Stimulated activated CD4-positive, alpha-beta T cell treated with anti-CD3 and anti-CD28 coated beads, TNF-alpha, amount 100 ng/mL, for 48 hours (primary cell): ENCODE results near the gene CRYGN.

Experiments
- DNase-seq, 3 donors: peaks; one replicate each; pipeline ENCODE4 v3.0.0-alpha.2; 2020; ENCODE audit warnings: low read depth in 3 of 3

The CRYGN gene

GRCh38 chr7:151391358-151391730, 48.6 kb downstream of the CRYGN start:
- DNase-seq, result no peak

- no peak for DNase-seq
Measured at GRCh38 chr7:151390598-151391357, 49.2 kb downstream of the CRYGN start.

GRCh38 chr7:151389768-151390597, 50.0 kb downstream of the CRYGN start:
- no peak for DNase-seq

GRCh38 chr7:151389096-151389767, 50.7 kb downstream of the CRYGN start:
- no peak for DNase-seq

- no peak for DNase-seq
Measured at GRCh38 chr7:151388430-151388829, 51.5 kb downstream of the CRYGN start.

- no peak for DNase-seq
Measured at GRCh38 chr7:151388007-151388297, 52.0 kb downstream of the CRYGN start.

GRCh38 chr7:151387161-151388006, 52.6 kb downstream of the CRYGN start:
- no peak for DNase-seq

GRCh38 chr7:151386301-151387160, 53.4 kb downstream of the CRYGN start:
- DNase-seq, result no peak

GRCh38 chr7:151385626-151386300, 54.2 kb downstream of the CRYGN start:
- DNase-seq, result no peak

- DNase-seq, result no peak
Measured at GRCh38 chr7:151384776-151385625, 54.9 kb downstream of the CRYGN start.

GRCh38 chr7:151384352-151384697, 55.6 kb downstream of the CRYGN start:
- DNase-seq, result no peak

- no peak for DNase-seq
Measured at GRCh38 chr7:151383638-151384351, 56.1 kb downstream of the CRYGN start.

GRCh38 chr7:151382079-151382885, 57.7 kb downstream of the CRYGN start:
- DNase-seq, result no peak

GRCh38 chr7:151381348-151382078, 58.4 kb downstream of the CRYGN start:
- no peak for DNase-seq

- DNase-seq, result no peak
Measured at GRCh38 chr7:151381098-151381347, 58.9 kb downstream of the CRYGN start.

- DNase-seq, result no peak
Measured at GRCh38 chr7:151380199-151381097, 59.5 kb downstream of the CRYGN start.
